DMS79 treated with DMSO at 0.1 percent for 48 hours (cell line): ENCODE results near the gene SMC1B.
"Not testable (repeated sequence)": the region's sequence is repeated elsewhere in the genome, so short reads cannot be mapped to it uniquely, and the experiment has no call there.

Experiments used
- DNase-seq: peaks from one replicate; lab custom pipeline; 2025; lab: John Stamatoyannopoulos, UW

SMC1B gene

DNA sequence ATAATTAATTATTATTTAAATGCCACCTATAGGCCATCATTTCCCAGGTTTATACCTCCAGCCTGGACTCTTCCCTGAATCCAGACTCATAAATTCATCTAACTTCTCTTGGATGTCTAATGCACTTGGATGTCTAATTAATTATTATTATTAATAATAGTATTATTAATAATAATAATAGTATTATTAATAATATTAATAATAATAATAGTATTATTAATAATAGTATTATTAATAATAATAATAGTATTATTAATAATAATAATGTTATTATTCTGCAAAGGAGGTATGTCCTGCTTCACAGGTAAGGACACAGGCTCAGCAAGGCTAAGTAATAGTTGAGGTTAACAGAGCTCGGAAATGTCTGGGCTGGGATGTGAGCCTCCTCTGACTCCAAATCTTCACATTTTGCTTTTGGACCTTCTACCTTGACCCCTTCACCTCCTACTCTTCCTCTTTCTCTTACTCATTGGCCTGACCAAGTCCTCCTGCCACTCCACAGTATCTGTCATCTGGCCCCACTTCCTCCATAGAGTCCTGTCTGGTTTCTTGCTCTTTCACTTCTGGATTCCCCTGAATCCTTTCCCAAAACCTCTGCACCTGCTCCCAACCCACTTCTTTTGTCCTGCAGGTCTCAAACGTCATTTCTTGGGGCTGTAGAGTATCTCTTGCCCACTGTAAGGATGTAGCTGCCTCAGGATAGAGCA is 8.1 kb upstream of the SMC1B start:
- no peak for DNase-seq

DNA sequence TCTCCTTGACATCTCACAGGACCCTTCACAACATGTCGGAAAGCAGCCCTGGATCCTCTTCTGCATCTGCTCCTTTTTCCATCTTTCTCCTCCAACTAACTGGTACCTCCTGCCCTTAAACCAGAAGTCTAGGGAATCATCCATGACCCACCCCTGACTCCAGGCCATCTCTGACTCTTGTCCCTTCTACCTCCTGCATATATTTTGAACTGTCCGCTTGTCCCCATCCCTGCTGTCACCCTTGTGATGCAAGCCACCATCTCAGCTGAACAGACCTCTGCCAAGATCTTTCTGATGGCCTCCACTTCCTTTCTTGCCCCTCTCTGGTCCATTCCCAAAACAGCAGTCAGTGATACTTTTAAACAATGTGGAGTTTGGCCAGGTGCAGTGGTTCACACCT is 7.1 kb upstream of the SMC1B start:
- DNase-seq: no peak

DNA sequence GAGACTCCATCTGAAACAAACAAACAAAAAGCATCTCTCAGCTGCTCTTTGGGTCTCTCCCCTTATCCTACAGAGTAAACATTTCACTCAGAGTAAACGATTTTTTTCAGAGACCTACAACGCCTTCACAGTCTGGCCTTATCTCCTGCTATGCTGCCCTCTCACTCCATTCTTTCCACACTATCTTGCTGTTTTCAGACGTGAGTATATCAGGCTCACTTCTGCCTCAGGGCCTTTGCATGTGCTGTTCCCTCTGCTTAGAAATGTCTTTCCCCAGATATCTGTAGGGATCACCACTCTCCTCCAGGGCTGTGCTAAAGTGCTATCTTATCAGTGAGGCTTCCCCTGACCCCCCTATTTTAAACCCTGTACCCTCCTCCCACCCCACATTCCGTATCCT is 6.6 kb upstream of the SMC1B start:
- DNase-seq: no peak

DNA sequence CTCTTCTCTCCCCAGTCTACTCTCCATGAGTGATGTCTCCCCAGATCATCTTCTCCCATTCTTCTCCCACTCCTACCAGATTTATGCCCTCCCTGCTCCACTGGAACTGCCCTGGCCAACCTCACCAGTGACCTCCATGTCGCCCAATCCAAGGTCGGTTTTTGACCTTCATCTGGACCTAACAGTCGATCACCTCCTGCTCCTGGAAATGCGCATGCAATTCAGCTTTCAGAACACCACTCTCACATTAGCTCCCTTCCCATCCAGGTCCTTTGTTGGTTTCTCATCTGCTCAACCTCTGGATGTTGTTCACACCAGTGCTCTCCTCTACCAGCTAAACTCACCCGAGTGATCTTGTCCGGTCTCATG is 5.4 kb upstream of the SMC1B start:
- no peak for DNase-seq

DNA sequence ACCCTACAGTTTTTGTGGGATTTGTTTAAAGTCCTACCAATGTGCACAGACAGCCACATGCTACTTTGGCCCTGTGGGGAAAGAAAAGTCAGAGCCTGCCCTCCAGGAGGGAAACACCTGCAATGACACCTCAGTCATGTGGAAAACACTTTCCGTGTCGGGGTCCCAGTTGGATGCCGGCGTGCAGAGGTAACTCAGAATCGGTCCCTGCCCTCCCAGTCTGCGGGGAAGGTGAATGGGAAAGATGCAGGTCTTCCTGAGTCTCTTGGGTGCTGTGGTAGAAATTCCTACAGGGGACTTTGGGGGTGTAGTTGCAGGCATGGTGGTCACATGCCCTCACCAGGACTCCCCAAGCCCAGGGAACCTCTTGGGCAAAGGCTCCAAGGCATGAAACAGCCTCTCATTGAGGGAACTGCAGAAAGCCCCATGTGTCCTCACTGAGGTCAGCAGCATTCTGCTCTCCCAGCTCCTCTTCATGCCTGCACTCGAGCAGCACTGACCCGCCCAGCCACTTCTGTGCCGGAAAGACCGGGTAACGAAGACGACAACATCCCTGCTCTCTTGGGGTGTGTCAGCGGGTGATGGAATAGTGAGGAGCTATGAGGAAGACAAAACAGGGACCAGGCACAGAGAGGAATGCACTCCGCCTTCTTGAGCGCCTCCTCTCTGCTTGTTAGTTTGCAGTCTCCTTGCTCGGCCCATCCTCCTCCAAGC is 4.8 kb upstream of the SMC1B start:
- no peak for DNase-seq

DNA sequence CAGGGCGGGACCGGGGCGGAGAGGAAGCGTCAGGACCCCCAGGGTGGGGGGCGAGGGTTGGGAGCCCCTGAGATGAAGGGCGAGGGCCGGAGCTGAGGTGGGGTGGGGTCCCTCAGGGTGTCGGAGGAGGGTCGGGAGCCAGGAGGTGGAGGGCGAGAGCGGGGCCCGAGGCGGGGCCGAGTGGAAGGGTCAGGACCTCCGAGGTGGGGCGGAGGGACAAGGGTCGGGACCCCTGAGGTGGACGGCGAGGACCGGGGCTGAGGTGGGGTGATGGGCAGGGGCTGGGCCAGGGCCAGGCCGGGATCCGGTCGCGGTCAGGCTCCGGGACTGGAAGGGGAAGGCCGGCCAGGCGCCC is 409 bp downstream of the SMC1B start:
- no peak for DNase-seq

DNA sequence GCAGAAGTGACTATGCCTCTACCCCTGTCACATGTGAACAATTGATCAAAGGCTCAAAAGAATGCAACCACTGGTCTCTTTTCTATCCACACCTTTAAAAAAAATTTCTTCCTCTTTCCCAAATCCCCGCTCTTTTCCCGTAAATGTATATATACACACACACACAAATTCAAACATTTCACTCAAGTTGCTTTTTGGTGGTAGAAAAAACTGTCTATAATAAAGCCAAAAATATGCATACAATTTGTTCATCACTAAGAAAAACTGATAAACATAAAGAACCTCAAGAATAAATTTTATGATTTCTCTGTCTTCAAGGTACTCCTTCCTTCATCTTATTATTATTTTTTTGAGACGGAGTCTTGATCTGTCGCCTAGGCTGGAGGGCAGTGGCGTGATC is 5.6 kb downstream of the SMC1B start:
- no peak for DNase-seq

DNA sequence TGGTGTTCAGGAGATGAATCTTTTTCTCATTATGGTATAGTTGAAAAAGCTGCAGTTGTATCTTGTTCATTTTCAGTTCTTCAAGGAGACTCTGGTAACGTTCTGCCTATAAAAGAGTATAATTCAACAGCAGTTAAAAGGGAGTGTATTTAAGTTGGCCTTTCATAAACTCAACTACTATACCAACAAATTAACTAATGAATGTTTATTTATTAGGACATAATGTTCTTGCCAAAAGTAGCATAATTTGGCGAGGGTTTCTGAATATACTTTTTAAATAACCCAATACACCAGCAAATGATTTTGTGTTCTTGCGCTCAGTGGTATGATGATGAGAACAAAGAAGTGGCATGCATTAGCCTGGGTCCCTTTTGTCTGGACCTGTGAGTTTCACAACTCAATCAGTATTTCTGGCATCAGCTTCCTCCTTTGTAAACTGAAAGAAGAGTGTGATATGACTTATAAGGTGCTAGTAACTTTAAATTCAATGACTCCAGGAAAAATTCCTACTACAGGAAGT is 10.9 kb downstream of the SMC1B start:
- DNase-seq: no peak

DNA sequence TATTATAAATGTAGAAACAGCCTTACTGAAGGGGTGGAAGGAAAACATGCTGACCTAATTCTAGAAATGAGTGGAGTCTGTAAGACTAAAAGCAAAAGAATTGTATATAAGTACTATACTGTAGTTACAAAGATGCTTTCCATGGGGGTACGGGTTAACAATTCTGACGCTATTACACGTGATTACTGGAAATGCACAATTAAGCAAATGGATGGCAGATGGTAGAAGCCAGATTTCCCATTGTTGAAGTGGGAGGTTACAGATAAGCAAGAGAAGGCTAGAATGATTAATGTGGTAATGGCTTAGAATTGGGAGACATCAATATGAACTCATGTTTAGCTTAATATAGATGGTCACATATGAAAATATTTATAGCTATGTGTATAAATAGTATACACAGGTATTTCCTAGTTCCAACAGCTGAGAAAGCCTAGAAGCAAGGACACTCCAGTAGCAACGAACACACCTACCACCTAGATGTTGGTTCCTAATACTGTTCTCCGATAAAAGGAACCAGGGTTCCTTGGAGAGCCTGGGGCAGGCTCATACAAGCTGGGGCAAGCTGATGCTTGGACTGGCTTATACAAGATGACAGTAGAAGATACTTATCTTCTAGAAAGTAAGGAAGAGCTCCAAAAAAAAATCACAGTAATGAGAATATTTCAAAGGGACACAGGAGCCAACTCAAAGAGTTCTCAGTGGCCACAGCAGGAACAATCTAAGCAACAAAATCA is 13.5 kb downstream of the SMC1B start:
- DNase-seq: no peak

DNA sequence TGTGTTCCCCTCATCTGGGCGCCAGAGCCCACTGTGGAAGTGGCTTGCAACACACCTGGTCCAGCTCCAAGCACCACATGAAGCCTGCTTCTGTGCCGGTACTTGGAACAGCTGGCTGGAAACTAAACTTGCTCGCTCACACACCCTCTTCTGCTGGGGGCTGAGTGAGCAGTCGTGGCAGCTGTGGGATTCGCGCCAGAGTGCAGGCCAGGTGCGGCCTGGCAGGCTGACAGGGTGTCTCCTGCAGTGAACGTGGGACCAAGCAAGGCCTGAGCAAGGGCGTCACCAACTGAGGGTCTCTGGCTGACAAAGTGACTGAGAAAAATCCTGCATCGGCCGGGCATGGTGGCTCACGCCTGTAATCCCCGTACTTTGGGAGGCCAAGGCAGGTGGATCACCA is 15.2 kb downstream of the SMC1B start:
- no peak for DNase-seq

DNA sequence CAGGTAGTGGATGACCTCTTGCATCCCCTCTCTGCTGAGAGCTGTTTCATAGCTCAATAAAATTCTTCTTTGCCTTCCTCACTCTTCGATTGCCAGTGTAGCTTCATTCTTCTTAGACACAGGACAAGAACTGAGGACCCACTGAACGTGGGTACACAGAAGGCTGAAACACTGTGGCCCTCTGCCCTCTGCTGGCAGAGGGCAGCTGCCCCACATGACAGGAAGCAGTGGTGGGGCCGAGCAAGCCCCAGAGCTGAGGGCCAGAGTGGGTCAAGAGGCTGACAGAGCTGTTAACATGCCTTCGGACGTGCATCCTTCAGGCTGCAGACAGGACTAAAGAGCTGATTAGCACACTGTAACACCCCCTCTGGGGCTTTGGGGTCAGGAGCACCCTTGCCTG is 15.6 kb downstream of the SMC1B start:
- no peak for DNase-seq

DNA sequence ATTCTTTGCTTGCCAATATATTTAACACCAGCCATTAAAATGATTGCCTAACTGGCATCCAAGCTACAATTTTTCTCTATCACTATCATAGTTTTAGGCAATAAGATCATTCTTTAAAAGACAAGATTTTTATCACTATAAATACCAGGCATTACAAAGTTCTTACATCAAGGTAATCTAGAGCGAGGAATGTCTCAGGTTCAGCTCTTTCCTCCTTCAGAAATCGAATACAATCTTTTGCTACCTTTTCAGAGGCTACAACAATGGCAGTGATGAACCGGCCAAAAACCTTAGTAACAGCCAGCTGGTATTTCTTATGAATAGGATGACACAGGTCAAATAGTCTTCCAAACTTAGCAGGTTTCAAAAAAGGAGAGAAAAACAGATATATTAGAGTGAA is 23.9 kb downstream of the SMC1B start:
- DNase-seq: no peak

DNA sequence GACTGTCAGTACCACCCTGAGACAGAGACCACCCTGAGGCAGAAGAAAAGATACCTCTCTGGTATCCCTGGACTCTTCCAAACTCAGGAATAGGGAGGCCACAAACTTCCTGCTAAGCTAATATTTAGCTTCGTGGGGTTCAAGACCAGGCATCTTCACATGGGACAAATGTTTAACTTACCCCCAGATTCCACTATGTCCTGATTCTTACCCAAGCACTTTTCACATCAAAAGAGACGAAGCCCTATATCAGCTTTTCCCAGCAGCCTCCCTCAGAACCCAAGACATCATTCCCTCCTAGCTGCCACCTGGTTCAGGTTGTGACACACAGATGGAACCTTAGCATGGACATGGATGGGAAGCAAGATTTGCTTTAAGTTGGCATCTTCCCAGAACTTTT is 32.1 kb downstream of the SMC1B start:
- DNase-seq: no peak

DNA sequence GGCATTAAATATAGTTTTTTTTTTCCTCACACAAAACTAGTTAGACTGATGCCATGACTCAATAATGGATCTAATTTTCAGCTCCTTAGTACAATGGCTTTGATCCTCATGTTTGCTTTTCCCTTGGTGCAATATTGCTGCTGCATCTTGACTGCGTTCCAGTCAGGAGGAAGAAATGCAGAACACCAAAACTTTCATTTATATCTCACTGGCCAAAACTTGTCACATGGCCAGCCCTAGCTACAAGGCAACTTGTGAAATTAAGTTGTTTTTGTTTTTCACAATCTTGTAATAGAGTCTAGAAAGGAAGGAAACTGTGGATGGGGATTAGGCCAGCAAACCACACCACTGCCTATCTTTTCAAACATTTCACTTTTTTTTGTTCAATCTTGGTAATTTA is 36.7 kb downstream of the SMC1B start:
- no peak for DNase-seq

DNA sequence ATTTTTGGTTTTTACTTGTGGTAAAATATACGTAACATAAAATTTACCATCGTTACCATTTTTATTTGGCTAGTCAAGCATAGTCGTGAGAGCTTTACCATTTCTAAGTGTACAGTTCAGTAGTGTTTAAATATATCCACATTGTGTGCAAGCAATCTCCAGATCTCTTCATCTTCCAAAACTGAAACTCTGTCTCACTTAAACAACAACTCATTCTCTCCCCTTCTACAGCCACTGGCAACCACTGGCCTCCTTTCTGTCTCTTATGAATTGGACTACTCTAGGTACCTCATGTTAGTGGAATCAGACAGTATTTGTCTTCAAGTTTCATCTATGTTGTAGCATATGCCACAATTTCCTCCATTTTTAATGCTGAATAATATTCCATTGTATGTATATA is 37.4 kb downstream of the SMC1B start:
- DNase-seq: no peak

DNA sequence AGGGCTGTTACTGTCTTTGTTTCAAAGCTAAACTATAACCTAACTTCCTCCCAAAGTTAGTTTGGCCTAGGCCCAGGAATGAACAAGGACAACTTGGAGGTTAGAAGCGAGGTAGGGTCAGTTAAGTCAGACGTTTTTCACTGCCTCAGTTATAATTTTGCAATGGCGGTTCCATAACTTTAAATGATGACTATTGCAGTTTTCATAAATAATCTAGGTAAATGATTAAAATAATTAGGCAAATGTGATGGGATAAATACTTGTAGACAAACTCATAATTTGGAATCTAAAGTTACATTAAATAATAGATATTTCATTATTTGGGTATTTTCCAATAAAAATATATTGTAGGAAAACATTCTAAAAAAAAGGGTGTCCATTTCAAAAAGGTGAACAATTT is 39.8 kb downstream of the SMC1B start:
- not testable (repeated sequence) for DNase-seq

DNA sequence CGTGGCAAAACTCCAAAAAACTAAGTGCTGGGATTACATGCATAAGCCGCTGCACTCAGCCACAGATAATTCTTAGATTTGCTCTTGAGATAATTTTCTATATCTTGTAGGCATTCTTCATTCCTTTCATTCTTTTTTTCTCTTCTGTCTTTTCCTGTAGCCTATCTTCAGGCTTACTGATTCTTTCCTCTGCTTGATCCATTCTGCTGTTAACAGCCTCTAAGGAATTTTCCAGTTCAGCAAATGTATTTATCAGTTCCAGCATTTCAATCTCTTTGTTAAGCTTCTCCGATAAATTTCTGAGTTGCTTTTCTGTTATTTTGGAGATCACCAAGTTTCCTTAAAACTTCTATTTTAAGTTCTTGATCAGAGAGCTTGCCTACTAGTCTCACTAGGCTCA is 46.7 kb downstream of the SMC1B start:
- no peak for DNase-seq

DNA sequence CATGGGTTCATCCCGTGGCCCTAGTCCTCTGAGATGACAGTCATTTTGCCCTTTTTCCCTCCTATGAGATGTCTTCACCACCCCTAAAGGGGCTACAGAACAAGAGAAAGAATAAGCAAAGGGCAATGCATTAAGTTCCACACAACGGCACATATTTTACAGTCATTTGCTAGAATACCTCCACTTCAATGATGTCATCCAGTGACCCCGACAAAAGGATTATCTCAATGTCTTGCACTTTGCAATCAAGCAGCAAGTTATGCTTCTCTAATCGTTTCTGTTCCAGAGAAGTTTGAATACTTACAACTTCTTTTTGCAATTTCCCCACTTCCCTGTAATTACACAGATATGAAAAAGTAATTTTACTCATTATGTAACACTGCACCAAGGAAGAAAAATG is 53.8 kb downstream of the SMC1B start:
- DNase-seq: no peak

DNA sequence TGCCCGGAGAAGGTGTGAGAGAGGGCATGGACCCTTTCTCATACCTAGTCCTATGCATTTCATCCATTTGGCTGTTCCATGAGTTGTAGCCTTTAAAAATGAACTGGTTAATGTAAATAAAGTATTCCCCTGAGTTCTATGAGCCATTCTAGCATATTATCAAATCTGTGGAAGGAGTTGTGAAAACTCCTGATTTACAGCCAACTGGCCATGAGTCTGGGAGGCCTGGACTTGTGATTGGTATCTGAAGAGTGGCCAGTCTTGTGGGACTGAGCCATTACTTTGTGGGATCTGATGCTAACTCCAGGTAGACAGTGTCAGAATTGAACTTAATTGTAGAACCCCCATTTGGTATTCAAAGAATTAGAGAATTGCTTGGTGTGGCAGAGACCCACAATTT is 55.3 kb downstream of the SMC1B start:
- no peak for DNase-seq

DNA sequence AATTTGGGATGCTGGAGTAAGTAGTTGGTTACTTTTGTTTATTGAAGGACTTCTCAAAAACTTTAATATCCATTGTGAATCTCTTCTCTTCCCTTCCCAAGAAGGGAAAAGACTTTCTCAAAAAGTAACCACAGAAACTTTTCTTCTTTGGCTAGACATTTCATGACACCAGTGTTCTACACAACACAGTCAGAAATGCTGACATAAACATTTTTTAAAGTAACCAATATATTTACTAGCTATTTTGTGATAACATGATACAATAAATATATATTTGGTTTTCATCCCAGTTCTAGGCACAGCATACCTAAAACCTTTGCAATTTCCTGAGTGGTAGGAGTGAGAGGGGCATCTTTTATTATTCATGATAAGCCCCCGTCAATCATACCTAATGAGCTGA is 55.9 kb downstream of the SMC1B start:
- no peak for DNase-seq

DNA sequence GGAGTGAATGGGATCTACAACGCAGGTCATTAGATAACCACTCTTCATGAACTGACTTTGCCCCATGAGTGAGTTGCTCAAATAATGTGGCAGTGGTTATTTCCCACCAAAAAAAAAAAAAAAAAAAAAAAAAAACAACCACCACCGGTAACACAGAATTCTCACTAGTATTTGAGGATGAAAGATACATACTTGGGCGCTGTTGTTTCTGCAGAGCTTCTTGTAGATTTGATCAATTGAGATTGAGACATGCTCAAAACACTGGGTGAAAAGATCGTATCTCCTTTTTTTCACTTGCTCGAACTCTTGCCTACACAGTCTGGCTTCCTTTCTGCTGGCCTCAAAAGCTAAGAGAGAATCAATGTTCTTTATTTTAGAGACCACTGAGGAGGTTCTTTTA is 59.6 kb downstream of the SMC1B start:
- DNase-seq: no peak

DNA sequence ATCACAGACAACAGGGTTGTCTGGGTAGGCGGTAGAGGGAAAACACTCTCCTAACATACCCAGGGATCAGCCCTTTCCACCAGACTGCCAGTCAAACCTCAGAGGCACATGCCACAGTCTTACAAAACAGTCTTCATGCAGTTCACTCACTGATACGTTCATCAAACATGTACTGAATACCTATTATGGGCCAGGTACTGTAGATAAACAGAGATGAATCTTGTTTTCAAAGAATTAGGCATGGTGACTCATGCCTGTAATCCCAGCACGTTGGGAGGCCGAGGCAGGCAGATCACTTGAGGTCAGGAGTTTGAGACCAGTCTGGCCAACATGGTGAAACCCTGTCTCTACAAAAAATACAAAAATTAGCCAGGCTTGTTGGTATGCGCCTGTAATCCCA is 60.6 kb downstream of the SMC1B start:
- DNase-seq: not testable (repeated sequence)

DNA sequence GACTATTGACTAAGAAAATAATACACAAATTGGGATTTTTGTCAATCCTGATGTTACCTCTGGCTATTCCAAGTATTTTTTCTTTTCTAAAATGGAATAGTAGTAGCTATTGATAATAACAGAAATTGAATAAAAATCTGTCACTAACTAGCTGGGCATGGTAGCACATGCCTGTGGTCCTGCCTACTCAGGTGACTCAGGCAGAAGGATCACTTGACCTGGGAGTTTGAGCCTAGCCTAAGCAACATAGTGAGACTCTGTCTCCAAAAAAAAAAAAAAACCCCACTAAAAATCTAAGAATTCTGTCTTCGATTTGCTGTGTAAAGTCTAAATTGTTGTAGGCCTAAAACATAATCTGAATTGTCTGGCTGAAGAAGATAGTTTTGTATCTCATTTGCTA is 61.4 kb downstream of the SMC1B start:
- no peak for DNase-seq
